OCI-LY3 (cell line): Measurements from ENCODE around the gene MTMR3.

Experiments
- EZH2phosphoT487 ChIP-seq: fragments of 200-600 bp; shearing (Covaris generic); IDR thresholded peaks from 2 replicates; pipeline ENCODE4 v1.6.1; 2018; ENCODE audit warnings: antibody characterized with exemption, mixed run types, low read depth
- TF ChIP-seq, protein P1 (sequence below): fragments of 200-600, 300-600 bp; sonication (generic); IDR thresholded peaks from 2 replicates; pipeline ENCODE4 v1.5.1; 2014; ENCODE audit warnings: antibody characterized with exemption, low read length, low read depth

GRCh38 chr22:30029512-30029911 lies 146.5 kb downstream of the MTMR3 start:
- TF ChIP-seq, protein P1, sequence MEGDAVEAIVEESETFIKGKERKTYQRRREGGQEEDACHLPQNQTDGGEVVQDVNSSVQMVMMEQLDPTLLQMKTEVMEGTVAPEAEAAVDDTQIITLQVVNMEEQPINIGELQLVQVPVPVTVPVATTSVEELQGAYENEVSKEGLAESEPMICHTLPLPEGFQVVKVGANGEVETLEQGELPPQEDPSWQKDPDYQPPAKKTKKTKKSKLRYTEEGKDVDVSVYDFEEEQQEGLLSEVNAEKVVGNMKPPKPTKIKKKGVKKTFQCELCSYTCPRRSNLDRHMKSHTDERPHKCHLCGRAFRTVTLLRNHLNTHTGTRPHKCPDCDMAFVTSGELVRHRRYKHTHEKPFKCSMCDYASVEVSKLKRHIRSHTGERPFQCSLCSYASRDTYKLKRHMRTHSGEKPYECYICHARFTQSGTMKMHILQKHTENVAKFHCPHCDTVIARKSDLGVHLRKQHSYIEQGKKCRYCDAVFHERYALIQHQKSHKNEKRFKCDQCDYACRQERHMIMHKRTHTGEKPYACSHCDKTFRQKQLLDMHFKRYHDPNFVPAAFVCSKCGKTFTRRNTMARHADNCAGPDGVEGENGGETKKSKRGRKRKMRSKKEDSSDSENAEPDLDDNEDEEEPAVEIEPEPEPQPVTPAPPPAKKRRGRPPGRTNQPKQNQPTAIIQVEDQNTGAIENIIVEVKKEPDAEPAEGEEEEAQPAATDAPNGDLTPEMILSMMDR: no peak
- no peak for TF ChIP-seq EZH2phosphoT487
